ENCODE results near the gene ADAMTS2. TPM values are rescaled to one million over a fixed set of nuclear protein-coding genes. Genes with fewer than 3 reads are reported as not detected.

ADAMTS2 gene
- total RNA-seq, 1 donor from 2014 or later = 18.8 TPM

DNA sequence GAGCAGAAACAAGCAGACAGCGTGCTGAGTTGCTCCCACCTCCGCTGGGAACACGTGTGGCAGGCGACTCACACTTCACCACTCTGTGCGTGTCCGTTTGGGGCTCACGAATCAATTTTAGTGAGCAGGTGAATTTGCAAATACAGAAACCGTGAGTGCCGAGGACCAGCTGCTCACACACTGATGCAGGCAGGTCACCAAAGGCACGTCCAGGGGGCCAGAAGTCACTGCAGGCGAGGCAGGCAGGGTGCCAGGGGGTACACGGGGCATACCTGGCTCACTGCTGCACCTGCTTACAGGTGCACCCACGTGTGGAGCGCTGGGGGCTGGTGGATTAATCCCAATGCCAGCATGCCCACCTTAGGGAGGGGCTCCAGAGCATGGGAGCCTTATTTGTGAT is 216.3 kb downstream of the ADAMTS2 start:
- H3K4me2 ChIP-seq (ENCODE audit: low read length) = no peak overlapping the region
- no peak overlapping the region for H3K4me3 ChIP-seq (ENCODE audit: insufficient read depth, low read depth, low read length)
- H3K36me3 ChIP-seq (ENCODE audit: insufficient read depth, low read length) = no peaks in the 10 kb centered on the region
- no peaks in the 10 kb centered on the region for H3K79me2 ChIP-seq (ENCODE audit: insufficient read depth, low read length)
- peaks cover 3% of the 10 kb centered on the region for H3K4me1 Mint-ChIP-seq (ENCODE audit: low read depth, unreplicated experiment)
- H3K27ac Mint-ChIP-seq (ENCODE audit: unreplicated experiment) = no peak overlapping the region
- no peaks in the 10 kb centered on the region for H4K20me1 ChIP-seq (ENCODE audit: insufficient read depth, low read length)
- DNase-seq (ENCODE audit: low read depth) = no peak
- H3K9ac ChIP-seq (ENCODE audit: low read length) = no peak overlapping the region
- H3K27me3 Mint-ChIP-seq (ENCODE audit: low read depth, unreplicated experiment) = no peaks in the 10 kb centered on the region
- no peak for FAIRE-seq
- peaks cover 15% of the 10 kb centered on the region for H3K9me3 Mint-ChIP-seq (ENCODE audit: unreplicated experiment)
- H2AFZ ChIP-seq (ENCODE audit: low read depth, low read length) = no peak overlapping the region
- H3K9me3 ChIP-seq (ENCODE audit: insufficient read depth, low read depth, low read length) = peaks cover 3% of the 10 kb centered on the region
- H3K4me1 ChIP-seq (ENCODE audit: insufficient read depth, low read length) = no peaks in the 10 kb centered on the region
- no peak for TF ChIP-seq EZH2 (IDR thresholded peaks at IDR 0.05; ENCODE audit: insufficient read depth, low read length)
- TF ChIP-seq, protein P1, sequence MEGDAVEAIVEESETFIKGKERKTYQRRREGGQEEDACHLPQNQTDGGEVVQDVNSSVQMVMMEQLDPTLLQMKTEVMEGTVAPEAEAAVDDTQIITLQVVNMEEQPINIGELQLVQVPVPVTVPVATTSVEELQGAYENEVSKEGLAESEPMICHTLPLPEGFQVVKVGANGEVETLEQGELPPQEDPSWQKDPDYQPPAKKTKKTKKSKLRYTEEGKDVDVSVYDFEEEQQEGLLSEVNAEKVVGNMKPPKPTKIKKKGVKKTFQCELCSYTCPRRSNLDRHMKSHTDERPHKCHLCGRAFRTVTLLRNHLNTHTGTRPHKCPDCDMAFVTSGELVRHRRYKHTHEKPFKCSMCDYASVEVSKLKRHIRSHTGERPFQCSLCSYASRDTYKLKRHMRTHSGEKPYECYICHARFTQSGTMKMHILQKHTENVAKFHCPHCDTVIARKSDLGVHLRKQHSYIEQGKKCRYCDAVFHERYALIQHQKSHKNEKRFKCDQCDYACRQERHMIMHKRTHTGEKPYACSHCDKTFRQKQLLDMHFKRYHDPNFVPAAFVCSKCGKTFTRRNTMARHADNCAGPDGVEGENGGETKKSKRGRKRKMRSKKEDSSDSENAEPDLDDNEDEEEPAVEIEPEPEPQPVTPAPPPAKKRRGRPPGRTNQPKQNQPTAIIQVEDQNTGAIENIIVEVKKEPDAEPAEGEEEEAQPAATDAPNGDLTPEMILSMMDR (IDR thresholded peaks at IDR 0.05; ENCODE audit: insufficient read depth, low read depth, low read length) = no peak
- peaks cover 28% of the 10 kb centered on the region for H3K36me3 Mint-ChIP-seq (ENCODE audit: low read depth, unreplicated experiment)
- H3K27me3 ChIP-seq (ENCODE audit: insufficient read depth, low read length) = no peaks in the 10 kb centered on the region
- no peak overlapping the region for H3K27ac ChIP-seq (ENCODE audit: low read depth, low read length)
- no peak overlapping the region for H3K4me3 Mint-ChIP-seq (ENCODE audit: unreplicated experiment)

DNA sequence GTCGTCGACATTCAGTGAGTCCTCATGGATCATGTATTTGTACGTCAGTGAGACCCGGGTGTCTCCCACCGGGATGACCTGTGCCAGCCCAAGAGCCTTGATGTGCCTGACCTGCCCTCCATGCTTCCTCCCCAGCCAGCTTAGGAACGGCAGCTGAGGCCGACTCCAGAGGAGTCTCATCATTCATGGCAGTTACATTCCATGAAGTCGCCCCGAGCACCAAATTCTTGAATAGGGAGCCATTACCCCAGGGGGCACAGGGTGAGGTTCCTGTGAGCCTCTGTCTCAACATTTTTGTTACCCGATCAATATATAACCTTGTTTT is 217.3 kb downstream of the ADAMTS2 start:
- peak overlapping the region; percentile 18 for H3K27ac Mint-ChIP-seq (ENCODE audit: unreplicated experiment)
- H3K4me3 Mint-ChIP-seq (ENCODE audit: unreplicated experiment) = no peak overlapping the region
- H3K36me3 Mint-ChIP-seq (ENCODE audit: low read depth, unreplicated experiment) = peaks cover 25% of the 10 kb centered on the region
- Histone ChIP-seq H3K4me1 (ENCODE audit: insufficient read depth, low read length) (no peaks in the 10 kb centered on the region), H3K4me3 (ENCODE audit: insufficient read depth, low read depth, low read length) (no peak overlapping the region), H2AFZ (ENCODE audit: low read depth, low read length) (no peak overlapping the region), H3K27ac (ENCODE audit: low read depth, low read length) (no peak overlapping the region), H3K9ac (ENCODE audit: low read length) (no peak overlapping the region), H3K79me2 (ENCODE audit: insufficient read depth, low read length) (no peaks in the 10 kb centered on the region), H3K36me3 (ENCODE audit: insufficient read depth, low read length) (no peaks in the 10 kb centered on the region), H4K20me1 (ENCODE audit: insufficient read depth, low read length) (no peaks in the 10 kb centered on the region), H3K9me3 (ENCODE audit: insufficient read depth, low read depth, low read length) (peaks cover 3% of the 10 kb centered on the region), H3K27me3 (ENCODE audit: insufficient read depth, low read length) (no peaks in the 10 kb centered on the region), H3K4me2 (ENCODE audit: low read length) (no peak overlapping the region)
- peaks cover 15% of the 10 kb centered on the region for H3K9me3 Mint-ChIP-seq (ENCODE audit: unreplicated experiment)
- peaks cover 3% of the 10 kb centered on the region for H3K4me1 Mint-ChIP-seq (ENCODE audit: low read depth, unreplicated experiment)
- no peaks in the 10 kb centered on the region for H3K27me3 Mint-ChIP-seq (ENCODE audit: low read depth, unreplicated experiment)
- TF ChIP-seq EZH2 (IDR thresholded peaks at IDR 0.05; ENCODE audit: insufficient read depth, low read length) = no peak
- TF ChIP-seq, protein P1 (IDR thresholded peaks at IDR 0.05; ENCODE audit: insufficient read depth, low read depth, low read length) = no peak
- no peak for FAIRE-seq
- no peak for DNase-seq (ENCODE audit: low read depth)

DNA sequence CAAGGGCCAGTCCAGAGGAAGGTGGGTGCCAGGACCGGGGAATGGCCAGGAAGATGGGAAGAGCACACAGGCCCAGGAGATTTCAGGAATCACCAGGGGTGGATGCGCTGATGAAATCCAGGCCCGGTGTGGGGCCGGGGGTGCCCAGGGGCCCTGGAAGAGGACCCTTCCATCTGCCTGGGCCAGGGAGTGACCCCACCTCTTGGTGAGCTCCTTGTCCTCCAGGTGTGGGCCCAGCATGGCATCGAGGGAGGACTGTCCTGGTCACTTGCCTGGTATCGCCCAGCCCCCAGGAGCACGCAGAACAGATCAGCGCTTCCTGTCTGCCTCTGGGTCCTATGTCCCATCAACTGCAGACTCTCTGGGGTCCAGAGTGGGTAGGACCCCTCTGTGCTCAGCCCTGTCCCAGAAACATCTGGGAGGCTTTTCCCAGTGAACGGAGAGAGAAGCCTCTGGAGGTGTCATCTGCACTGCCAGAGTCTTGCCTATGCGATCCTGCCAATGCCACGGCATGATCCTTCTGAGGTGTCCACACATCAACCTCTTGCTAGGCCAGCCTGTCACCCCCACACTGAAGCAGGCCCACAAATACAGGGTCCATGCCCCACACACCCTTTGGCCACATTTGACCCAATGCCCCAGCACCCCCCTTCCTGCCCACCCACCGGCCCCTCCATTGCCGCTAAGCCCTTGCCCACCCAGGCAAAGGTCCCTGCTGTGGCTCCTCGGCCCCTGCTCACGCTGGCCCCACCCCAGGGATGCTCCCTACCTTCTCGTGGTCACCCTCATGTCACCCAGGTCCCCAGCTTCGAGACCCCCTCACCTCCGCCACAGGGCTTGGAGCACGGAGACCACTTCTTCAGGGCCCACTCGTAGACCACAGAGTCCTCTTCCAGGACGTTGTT is 217.9 kb downstream of the ADAMTS2 start:
- Histone ChIP-seq H3K4me1 (ENCODE audit: insufficient read depth, low read length) (no peaks in the 10 kb centered on the region), H4K20me1 (ENCODE audit: insufficient read depth, low read length) (no peaks in the 10 kb centered on the region), H3K79me2 (ENCODE audit: insufficient read depth, low read length) (no peaks in the 10 kb centered on the region), H3K9me3 (ENCODE audit: insufficient read depth, low read depth, low read length) (peaks cover 6% of the 10 kb centered on the region), H3K4me3 (ENCODE audit: insufficient read depth, low read depth, low read length) (no peak overlapping the region), H2AFZ (ENCODE audit: low read depth, low read length) (no peak overlapping the region), H3K9ac (ENCODE audit: low read length) (no peak overlapping the region), H3K27me3 (ENCODE audit: insufficient read depth, low read length) (no peaks in the 10 kb centered on the region), H3K4me2 (ENCODE audit: low read length) (no peak overlapping the region), H3K27ac (ENCODE audit: low read depth, low read length) (no peak overlapping the region), H3K36me3 (ENCODE audit: insufficient read depth, low read length) (no peaks in the 10 kb centered on the region)
- no peaks in the 10 kb centered on the region for H3K4me1 Mint-ChIP-seq (ENCODE audit: low read depth, unreplicated experiment)
- peaks cover 15% of the 10 kb centered on the region for H3K9me3 Mint-ChIP-seq (ENCODE audit: unreplicated experiment)
- no peaks in the 10 kb centered on the region for H3K27me3 Mint-ChIP-seq (ENCODE audit: low read depth, unreplicated experiment)
- no peak for FAIRE-seq
- no peak for DNase-seq (ENCODE audit: low read depth)
- TF ChIP-seq EZH2 (IDR thresholded peaks at IDR 0.05; ENCODE audit: insufficient read depth, low read length) = no peak
- TF ChIP-seq, protein P1 (IDR thresholded peaks at IDR 0.05; ENCODE audit: insufficient read depth, low read depth, low read length) = no peak
- H3K36me3 Mint-ChIP-seq (ENCODE audit: low read depth, unreplicated experiment) = peaks cover 21% of the 10 kb centered on the region
- no peak overlapping the region for H3K4me3 Mint-ChIP-seq (ENCODE audit: unreplicated experiment)
- H3K27ac Mint-ChIP-seq (ENCODE audit: unreplicated experiment) = no peak overlapping the region

All from astrocyte (in vitro differentiated cells and primary cell).